Uterus (tissue), 4 donors: ENCODE data around the gene CACNA1E. TPM values are rescaled to one million over a fixed set of nuclear protein-coding genes. Genes with fewer than 3 reads are reported as not detected.

ENCODE experiments used
- DNase-seq, 2 donors: peaks; one replicate each; pipeline ENCODE4 v3.0.0-alpha.2; 2019 to 2020
- H3K27ac ChIP-seq, 2 donors: fragments of 200-600 bp; sonication (generic); 1 replicate in 1 of 2; 2 replicates in 1 of 2; pipeline ENCODE4 v1.5.1; 2016 to 2018
- H3K27me3 ChIP-seq, 2 donors: fragments of 200-600 bp; sonication (generic); one replicate each; pipeline ENCODE4 v1.5.1; 2018 to 2019; ENCODE audit warnings: control low read depth in 1 of 2
- H3K36me3 ChIP-seq, 2 donors: fragments of 200-600 bp; sonication (generic); one replicate each; pipeline ENCODE4 v1.5.1; 2019; ENCODE audit warnings: control low read depth in 1 of 2
- H3K4me1 ChIP-seq, 2 donors: fragments of 200-600 bp; sonication (generic); one replicate each; pipeline ENCODE4 v1.5.1; 2018 to 2019; ENCODE audit warnings: control low read depth in 1 of 2
- H3K4me3 ChIP-seq, 2 donors: fragments of 200-600 bp; sonication (generic); 1 replicate in 1 of 2; 2 replicates in 1 of 2; pipeline ENCODE4 v1.5.1; 2018 to 2019; ENCODE audit warnings: mild to moderate bottlenecking in 1 of 2
- H3K9me3 ChIP-seq, 2 donors: fragments of 200-600 bp; sonication (generic); one replicate each; pipeline ENCODE4 v1.5.1; 2019; ENCODE audit warnings: control low read depth in 1 of 2
- CTCF ChIP-seq, 4 experiments: fragments of 200-600 bp in 2 of 4; fragments of 450-650 bp in 2 of 4; sonication (generic) in 2 of 4; IDR thresholded peaks; one replicate each; pipeline ENCODE4 v1.5.1; 2016 to 2019; ENCODE audit warnings: antibody characterized with exemption in 4 of 4, mild to moderate bottlenecking in 2 of 4, moderate library complexity in 1 of 4
- POLR2A ChIP-seq, 2 donors: fragments of 450-650 bp; IDR thresholded peaks; one replicate each; pipeline ENCODE4 v1.6.1; 2016; ENCODE audit warnings: antibody characterized with exemption in 2 of 2, mild to moderate bottlenecking in 1 of 2, moderate library complexity in 1 of 2
- intact Hi-C: fragments of 100-400 bp; cut with DNase I; formaldehyde crosslinking; loops from one replicate; pipeline ENCODE4 v1.15.1; 2023; ENCODE audit warnings: low total_unique reads
- total RNA-seq, 4 donors: library from RNA; depleted of rRNA in 3 of 4; stranded (reverse); fragments of >200 nt in 3 of 4; gene quantifications; one replicate each; pipeline versions ENCODE4 v1.1.0 to v1.2.4, GENCODE V29; 2014 to 2023
- donor health status: DM: yes; HTN: yes; CAD: no.

CACNA1E gene
- total RNA-seq, 4 donors from 2014 or later = 0.12 to 3.4 TPM; not detected in 2

- Histone ChIP-seq H3K4me3 (no peak overlapping the region), H3K27me3 (no peaks in the 10 kb centered on the region), H3K9me3 (no peaks in the 10 kb centered on the region), H3K36me3 (no peaks in the 10 kb centered on the region), H3K27ac (no peak overlapping the region), H3K4me1 (no peaks in the 10 kb centered on the region)
- intact Hi-C loops = no loop called here
- DNase-seq = no peak
- TF ChIP-seq CTCF (IDR thresholded peaks at IDR 0.05) = no peak
- TF ChIP-seq POLR2A (IDR thresholded peaks at IDR 0.05) = no peak
These were observed 247.3 kb downstream of the CACNA1E start for GRCh38 chr1:181730606-181731005.

- H3K27me3 ChIP-seq = no peaks in the 10 kb centered on the region
- DNase-seq = no peak
- no peaks in the 10 kb centered on the region for H3K9me3 ChIP-seq
- no peaks in the 10 kb centered on the region for H3K4me1 ChIP-seq
- H3K36me3 ChIP-seq = no peaks in the 10 kb centered on the region
- no peak overlapping the region for H3K27ac ChIP-seq
- intact Hi-C loops = no loop called here
- no peak overlapping the region for H3K4me3 ChIP-seq
- TF ChIP-seq POLR2A (IDR thresholded peaks at IDR 0.05) (no peak), CTCF (IDR thresholded peaks at IDR 0.05) (no peak)
These were observed 249.1 kb downstream of the CACNA1E start for GRCh38 chr1:181732218-181732990.

GRCh38 chr1:181733486-181733885 is 250.2 kb downstream of the CACNA1E start:
- TF ChIP-seq CTCF (IDR thresholded peaks at IDR 0.05) = no peak
- no peak for TF ChIP-seq POLR2A (IDR thresholded peaks at IDR 0.05)

GRCh38 chr1:181737056-181737455 is 253.7 kb downstream of the CACNA1E start:
- intact Hi-C loops = no loop called here

More at GRCh38 chr1:181733486-181733885, 250.2 kb downstream of the CACNA1E start:
- Histone ChIP-seq H3K4me1 (no peaks in the 10 kb centered on the region), H3K9me3 (no peaks in the 10 kb centered on the region), H3K27me3 (no peaks in the 10 kb centered on the region), H3K36me3 (no peaks in the 10 kb centered on the region), H3K4me3 (no peak overlapping the region), H3K27ac (no peak overlapping the region)
- intact Hi-C loops = no loop called here
- no peak for DNase-seq

More at GRCh38 chr1:181737056-181737455, 253.7 kb downstream of the CACNA1E start:
- Histone ChIP-seq H3K27ac (no peak overlapping the region), H3K36me3 (no peaks in the 10 kb centered on the region), H3K27me3 (no peaks in the 10 kb centered on the region), H3K9me3 (no peaks in the 10 kb centered on the region), H3K4me1 (no peaks in the 10 kb centered on the region), H3K4me3 (no peak overlapping the region)
- TF ChIP-seq POLR2A (IDR thresholded peaks at IDR 0.05) (no peak), CTCF (IDR thresholded peaks at IDR 0.05) (no peak)
- no peak for DNase-seq
